Neural progenitor cell (in vitro differentiated cells): ENCODE results near the gene PPM1H. TPM values are rescaled to one million over a fixed set of nuclear protein-coding genes. Genes with fewer than 3 reads are reported as not detected.

Source experiments
- DNase-seq: peaks from one replicate; pipeline ENCODE4 v3.0.0-alpha.2; 2016; ENCODE audit warnings: low spot score
- H2AFZ ChIP-seq: fragments of 200-600 bp; sonication (generic); replicated peaks from 2 replicates; pipeline ENCODE4 v1.6.1; 2016; ENCODE audit warnings: antibody characterized with exemption
- H3F3A ChIP-seq: fragments of 200-600 bp; sonication (generic); 2 replicates; pipeline ENCODE4 v1.6.1; 2016; ENCODE audit warnings: antibody characterized with exemption, low read depth
- H3K27ac ChIP-seq: fragments of 200-600 bp; sonication (generic); 2 replicates; pipeline ENCODE4 v1.5.1; 2016; ENCODE audit warnings: mild to moderate bottlenecking
- H3K27me3 ChIP-seq: fragments of 200-600 bp; sonication (generic); 2 replicates; pipeline ENCODE4 v1.6.1; 2016; ENCODE audit warnings: mild to moderate bottlenecking, moderate library complexity
- H3K36me3 ChIP-seq: fragments of 200-600 bp; sonication (generic); 2 replicates; pipeline ENCODE4 v1.5.1; 2016
- H3K4me1 ChIP-seq: fragments of 200-600 bp; sonication (generic); 2 replicates; pipeline ENCODE4 v1.6.1; 2016; ENCODE audit warnings: mixed run types
- H3K4me2 ChIP-seq: fragments of 200-600 bp; sonication (generic); 2 replicates; pipeline ENCODE4 v1.6.1; 2016
- H3K4me3 ChIP-seq: fragments of 200-600 bp; sonication (generic); 2 replicates; pipeline ENCODE4 v1.5.1; 2016
- H3K79me2 ChIP-seq: fragments of 200-600 bp; sonication (generic); 2 replicates; pipeline ENCODE4 v1.6.1; 2016; ENCODE audit warnings: low read depth
- H3K9ac ChIP-seq: fragments of 200-600 bp; sonication (generic); 2 replicates; pipeline ENCODE4 v1.6.1; 2016
- H3K9me3 ChIP-seq: fragments of 200-600 bp; sonication (generic); 2 replicates; pipeline ENCODE4 v1.5.1; 2016; ENCODE audit warnings: low read depth
- H4K20me1 ChIP-seq: fragments of 200-600 bp; sonication (generic); 2 replicates; pipeline ENCODE4 v1.6.1; 2016; ENCODE audit warnings: low read depth
- H3K27ac Mint-ChIP-seq: 3 replicates; pipeline ENCODE4 v1.8.0; 2021; ENCODE audit warnings: mixed read lengths
- H3K27me3 Mint-ChIP-seq: 2 replicates; pipeline ENCODE4 v1.8.0; 2022; ENCODE audit warnings: low read depth, mild to moderate bottlenecking, inconsistent platforms, moderate library complexity, mixed read lengths; ENCODE audit not compliant: insufficient read depth
- H3K36me3 Mint-ChIP-seq: 3 replicates; pipeline ENCODE4 v1.8.0; 2021; ENCODE audit warnings: mixed read lengths
- H3K4me1 Mint-ChIP-seq: 3 replicates; pipeline ENCODE4 v1.8.0; 2021; ENCODE audit warnings: mixed read lengths
- H3K4me3 Mint-ChIP-seq: 3 replicates; pipeline ENCODE4 v1.8.0; 2021; ENCODE audit warnings: mild to moderate bottlenecking, moderate library complexity, mixed read lengths
- H3K9me3 Mint-ChIP-seq: 3 replicates; pipeline ENCODE4 v1.8.0; 2020; ENCODE audit warnings: mixed read lengths
- CTCF ChIP-seq: fragments of 200-600 bp; sonication (generic); IDR thresholded peaks from 2 replicates; pipeline ENCODE4 v1.5.1; 2017; ENCODE audit warnings: antibody characterized with exemption, mild to moderate bottlenecking
- EZH2 ChIP-seq: fragments of 200-600 bp; sonication (generic); IDR thresholded peaks from 2 replicates; pipeline ENCODE4 v1.6.1; 2017; ENCODE audit warnings: antibody characterized with exemption, mild to moderate bottlenecking, moderate library complexity
- EZH2phosphoT487 ChIP-seq: fragments of 200-600 bp; sonication (generic); IDR thresholded peaks from 2 replicates; pipeline ENCODE4 v1.6.1; 2017; ENCODE audit warnings: antibody characterized with exemption
- total RNA-seq: library from RNA; depleted of rRNA; stranded (reverse); fragments of >200 nt; gene quantifications from 2 replicates; pipeline ENCODE4 v1.2.3, GENCODE V29; 2015; ENCODE audit warnings: low replicate concordance

The PPM1H gene
- total RNA-seq, 1 donor from 2014 or later, result 4.6 TPM

- no peak for TF ChIP-seq CTCF
- no peak for TF ChIP-seq EZH2
- no peak for TF ChIP-seq EZH2phosphoT487
- Histone ChIP-seq H3F3A (no peaks in the 10 kb centered on the region), H3K27ac (no peak overlapping the region)
Measured at GRCh38 chr12:62848418-62848817, 86.5 kb downstream of the PPM1H start.

GRCh38 chr12:62847709-62848108 lies 87.2 kb downstream of the PPM1H start:
- peaks cover 11% of the 10 kb centered on the region for H3K4me1 ChIP-seq
- H3K36me3 ChIP-seq, result no peaks in the 10 kb centered on the region
- no peak overlapping the region for H3K27ac Mint-ChIP-seq
- no peak overlapping the region for H3K4me3 ChIP-seq
- H3K9me3 ChIP-seq, result no peaks in the 10 kb centered on the region
- peaks cover 6% of the 10 kb centered on the region for H3K27me3 Mint-ChIP-seq
- no peak overlapping the region for H3K4me2 ChIP-seq
- TF ChIP-seq EZH2phosphoT487 (no peak), CTCF (no peak), EZH2 (no peak)
- H3K27me3 ChIP-seq, result no peaks in the 10 kb centered on the region
- H3K4me1 Mint-ChIP-seq, result peaks cover 20% of the 10 kb centered on the region
- no peaks in the 10 kb centered on the region for H3K9me3 Mint-ChIP-seq
- H3K4me3 Mint-ChIP-seq, result no peak overlapping the region
- no peak for DNase-seq
- peaks cover 6% of the 10 kb centered on the region for H3K36me3 Mint-ChIP-seq
- no peaks in the 10 kb centered on the region for H4K20me1 ChIP-seq
- H3F3A ChIP-seq, result no peaks in the 10 kb centered on the region
- no peak overlapping the region for H3K9ac ChIP-seq
- no peak overlapping the region for H2AFZ ChIP-seq
- H3K27ac ChIP-seq, result no peak overlapping the region
- no peaks in the 10 kb centered on the region for H3K79me2 ChIP-seq

More at GRCh38 chr12:62848418-62848817, 86.5 kb downstream of the PPM1H start:
- Histone ChIP-seq H3K4me1 (peaks cover 11% of the 10 kb centered on the region), H2AFZ (no peak overlapping the region), H3K9me3 (no peaks in the 10 kb centered on the region), H3K9ac (no peak overlapping the region), H3K36me3 (no peaks in the 10 kb centered on the region), H3K27me3 (no peaks in the 10 kb centered on the region), H4K20me1 (no peaks in the 10 kb centered on the region), H3K4me3 (no peak overlapping the region), H3K79me2 (no peaks in the 10 kb centered on the region), H3K4me2 (no peak overlapping the region)
- H3K9me3 Mint-ChIP-seq, result peaks cover 2% of the 10 kb centered on the region
- H3K4me1 Mint-ChIP-seq, result peaks cover 19% of the 10 kb centered on the region
- H3K27me3 Mint-ChIP-seq, result peaks cover 2% of the 10 kb centered on the region
- H3K27ac Mint-ChIP-seq, result no peak overlapping the region
- no peak for DNase-seq
- no peak overlapping the region for H3K4me3 Mint-ChIP-seq
- H3K36me3 Mint-ChIP-seq, result peaks cover 6% of the 10 kb centered on the region

GRCh38 chr12:62846491-62846890 lies 88.5 kb downstream of the PPM1H start:
- no peak overlapping the region for H3K4me3 Mint-ChIP-seq
- H4K20me1 ChIP-seq, result no peaks in the 10 kb centered on the region
- H3K36me3 ChIP-seq, result no peaks in the 10 kb centered on the region
- H3K27ac ChIP-seq, result no peak overlapping the region
- DNase-seq, result no peak
- H3K9me3 ChIP-seq, result no peaks in the 10 kb centered on the region
- H3K4me3 ChIP-seq, result no peak overlapping the region
- H3K27ac Mint-ChIP-seq, result no peak overlapping the region
- no peaks in the 10 kb centered on the region for H3F3A ChIP-seq
- peaks cover 20% of the 10 kb centered on the region for H3K4me1 Mint-ChIP-seq
- TF ChIP-seq EZH2, result no peak
- TF ChIP-seq EZH2phosphoT487, result no peak
- no peak for TF ChIP-seq CTCF
- H3K4me1 ChIP-seq, result peaks cover 11% of the 10 kb centered on the region
- no peaks in the 10 kb centered on the region for H3K9me3 Mint-ChIP-seq
- no peaks in the 10 kb centered on the region for H3K79me2 ChIP-seq
- H3K4me2 ChIP-seq, result no peak overlapping the region
- H2AFZ ChIP-seq, result no peak overlapping the region
- peaks cover 6% of the 10 kb centered on the region for H3K36me3 Mint-ChIP-seq
- no peak overlapping the region for H3K9ac ChIP-seq
- H3K27me3 Mint-ChIP-seq, result peaks cover 6% of the 10 kb centered on the region
- no peaks in the 10 kb centered on the region for H3K27me3 ChIP-seq
